HUES48 (cell line): Measurements from ENCODE around the gene SOWAHD.

Source experiments
- H3K27ac ChIP-seq: one replicate; pipeline ENCODE4 v1.7.0; 2013; ENCODE audit warnings: low read depth, low read length, inconsistent platforms
- H3K27me3 ChIP-seq: 2 replicates; pipeline ENCODE4 v1.6.1; 2013; ENCODE audit warnings: mild to moderate bottlenecking, low read length; ENCODE audit not compliant: control insufficient read depth, insufficient read depth
- H3K36me3 ChIP-seq: 2 replicates; pipeline ENCODE4 v1.6.1; 2013; ENCODE audit warnings: low read length; ENCODE audit not compliant: control insufficient read depth, insufficient read depth
- H3K4me1 ChIP-seq: 2 replicates; pipeline ENCODE4 v1.6.1; 2013; ENCODE audit warnings: mild to moderate bottlenecking, low read length; ENCODE audit not compliant: control insufficient read depth, insufficient read depth
- H3K4me3 ChIP-seq: 2 replicates; pipeline ENCODE4 v1.5.1; 2013; ENCODE audit warnings: mild to moderate bottlenecking, low read depth, low read length
- H3K9ac ChIP-seq: 2 replicates; pipeline ENCODE4 v1.6.1; 2013; ENCODE audit warnings: mild to moderate bottlenecking, low read depth, low read length, moderate library complexity
- H3K9me3 ChIP-seq: 2 replicates; pipeline ENCODE4 v1.6.1; 2013; ENCODE audit warnings: low read length; ENCODE audit not compliant: control insufficient read depth, insufficient read depth

Gene SOWAHD, protein sequence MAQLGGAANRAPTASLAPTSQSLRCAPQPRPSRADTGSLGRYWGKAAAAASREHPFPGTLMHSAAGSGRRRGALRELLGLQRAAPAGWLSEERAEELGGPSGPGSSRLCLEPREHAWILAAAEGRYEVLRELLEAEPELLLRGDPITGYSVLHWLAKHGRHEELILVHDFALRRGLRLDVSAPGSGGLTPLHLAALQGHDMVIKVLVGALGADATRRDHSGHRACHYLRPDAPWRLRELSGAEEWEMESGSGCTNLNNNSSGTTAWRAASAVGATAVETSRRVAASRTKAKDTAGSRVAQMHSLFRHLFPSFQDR

GRCh38 chrX:119757979-119758730 lies at the start of gene SOWAHD:
Gene SOWAHD, plus strand, starts transcription at chrX:119758588. Its CDS starts 80 bp downstream, at chrX:119758668.
- peaks cover 11% of the 10 kb centered on the region for H3K27me3 ChIP-seq
- peaks cover 18% of the 10 kb centered on the region; the same call in 1 of the 2 replicates for H3K9me3 ChIP-seq
- peak within 1 kb of the TSS; percentile 51 for H3K27ac ChIP-seq
- H3K9ac ChIP-seq: peak within 1 kb of the TSS; percentile 32; the same call in 1 of the 2 replicates
- peaks cover 15% of the 10 kb centered on the region for H3K4me1 ChIP-seq
- peak within 1 kb of the TSS; percentile 63 for H3K4me3 ChIP-seq
- no peaks in the 10 kb centered on the region for H3K36me3 ChIP-seq

DNA sequence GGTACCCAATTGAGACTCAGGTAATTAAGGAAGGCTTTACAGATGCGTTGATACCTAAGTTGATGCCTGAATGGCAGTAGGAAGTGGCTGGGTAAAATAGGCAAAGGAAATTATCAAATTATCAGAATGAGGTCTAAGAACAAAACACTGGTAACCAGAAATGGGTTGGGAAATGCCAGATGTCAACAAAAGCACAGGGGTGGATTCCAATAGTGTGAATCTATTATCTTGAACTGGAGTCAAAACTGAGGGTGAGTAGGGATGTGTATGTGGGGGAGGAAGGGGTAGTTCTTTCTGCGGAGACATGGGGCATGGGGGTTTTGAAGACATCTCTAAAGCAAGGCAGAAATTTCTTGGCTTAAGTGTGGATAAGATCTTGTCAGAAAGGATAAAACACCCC lies 49.5 kb upstream of the SOWAHD start:
- H3K4me3 ChIP-seq: no peak overlapping the region
- no peaks in the 10 kb centered on the region for H3K27me3 ChIP-seq
- no peaks in the 10 kb centered on the region for H3K4me1 ChIP-seq
- H3K27ac ChIP-seq: no peak overlapping the region
- peaks cover 38% of the 10 kb centered on the region; the same call in 1 of the 2 replicates for H3K9me3 ChIP-seq
- H3K36me3 ChIP-seq: no peaks in the 10 kb centered on the region
- H3K9ac ChIP-seq: no peak overlapping the region

DNA sequence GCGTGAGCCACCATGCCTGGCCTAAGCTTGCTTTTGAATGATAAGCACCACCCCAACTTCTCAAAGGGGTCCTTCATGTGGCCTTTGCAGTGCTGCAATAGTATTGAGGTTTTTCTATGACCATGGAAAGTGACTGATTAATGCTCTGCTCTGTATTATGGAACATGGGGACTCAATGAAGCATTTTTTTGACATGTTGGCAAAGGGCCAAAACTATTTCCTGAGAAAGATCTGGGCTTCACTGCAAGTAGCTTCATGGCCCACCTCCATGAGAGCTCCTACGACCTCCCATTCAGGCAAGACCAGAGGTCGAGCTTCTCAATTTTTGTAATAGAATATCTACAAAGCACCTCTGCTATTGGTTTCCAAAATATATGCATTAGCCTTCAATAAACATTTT lies 48.8 kb upstream of the SOWAHD start:
- Histone ChIP-seq H3K27me3 (no peaks in the 10 kb centered on the region), H3K9me3 (peaks cover 39% of the 10 kb centered on the region; the same call in 1 of the 2 replicates), H3K27ac (no peak overlapping the region), H3K4me1 (no peaks in the 10 kb centered on the region), H3K36me3 (no peaks in the 10 kb centered on the region), H3K4me3 (no peak overlapping the region), H3K9ac (no peak overlapping the region)

DNA sequence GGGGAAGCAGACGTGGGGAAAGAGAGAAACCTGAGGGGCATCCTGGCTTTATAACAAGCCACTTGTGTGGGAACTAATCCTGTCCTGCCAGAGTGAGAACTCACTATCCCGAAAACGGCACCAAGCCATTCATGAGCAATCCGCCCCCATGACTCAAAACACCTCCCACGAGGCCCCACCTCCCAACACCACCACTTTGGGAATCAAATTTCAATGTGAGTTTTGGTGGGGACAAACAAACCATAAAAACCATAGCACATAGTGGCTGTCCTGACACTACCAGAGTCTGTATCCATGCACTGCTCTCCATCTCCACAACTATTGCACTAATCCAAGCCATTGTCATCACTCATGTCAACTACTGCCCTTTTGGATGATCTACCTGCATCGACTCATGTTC lies 36.9 kb upstream of the SOWAHD start:
- Histone ChIP-seq H3K27ac (no peak overlapping the region), H3K36me3 (no peaks in the 10 kb centered on the region), H3K4me3 (no peak overlapping the region), H3K27me3 (no peaks in the 10 kb centered on the region), H3K9me3 (peaks cover 19% of the 10 kb centered on the region; the same call in 1 of the 2 replicates), H3K9ac (no peak overlapping the region), H3K4me1 (no peaks in the 10 kb centered on the region)

GRCh38 chrX:119721926-119722325 lies 36.5 kb upstream of the SOWAHD start:
- Histone ChIP-seq H3K4me3 (no peak overlapping the region), H3K9ac (no peak overlapping the region), H3K4me1 (no peaks in the 10 kb centered on the region), H3K9me3 (peaks cover 20% of the 10 kb centered on the region; the same call in 1 of the 2 replicates), H3K27me3 (no peaks in the 10 kb centered on the region), H3K36me3 (no peaks in the 10 kb centered on the region), H3K27ac (no peak overlapping the region)

GRCh38 chrX:119726900-119727555 lies 31.4 kb upstream of the SOWAHD start:
- no peaks in the 10 kb centered on the region for H3K36me3 ChIP-seq
- H3K4me3 ChIP-seq: no peak overlapping the region
- no peaks in the 10 kb centered on the region for H3K27me3 ChIP-seq
- no peaks in the 10 kb centered on the region for H3K4me1 ChIP-seq
- H3K9ac ChIP-seq: no peak overlapping the region
- H3K27ac ChIP-seq: no peak overlapping the region
- H3K9me3 ChIP-seq: peaks cover 20% of the 10 kb centered on the region

DNA sequence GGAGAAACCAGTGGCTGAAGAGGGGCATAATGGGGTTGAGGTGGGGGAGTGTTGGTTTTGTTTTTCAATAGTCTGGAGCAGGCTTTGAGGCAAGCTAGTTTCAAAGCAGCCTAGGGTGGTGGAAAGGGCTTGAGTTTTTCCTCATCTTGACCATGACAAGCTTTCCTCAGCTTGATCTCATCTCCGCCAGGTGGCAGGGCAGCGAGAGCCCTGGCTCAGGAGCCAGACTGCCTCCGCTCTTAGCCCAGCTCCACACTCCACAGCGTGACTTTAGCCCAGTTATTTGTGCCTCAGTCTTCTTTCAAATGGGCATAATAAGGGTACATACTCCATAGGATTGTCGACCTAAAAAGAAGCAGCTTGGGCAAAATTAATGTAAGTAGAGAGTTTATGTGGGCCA lies 29.9 kb upstream of the SOWAHD start:
- Histone ChIP-seq H3K4me1 (no peaks in the 10 kb centered on the region), H3K36me3 (no peaks in the 10 kb centered on the region), H3K9me3 (peaks cover 18% of the 10 kb centered on the region), H3K27ac (no peak overlapping the region), H3K4me3 (no peak overlapping the region), H3K9ac (no peak overlapping the region), H3K27me3 (no peaks in the 10 kb centered on the region)

DNA sequence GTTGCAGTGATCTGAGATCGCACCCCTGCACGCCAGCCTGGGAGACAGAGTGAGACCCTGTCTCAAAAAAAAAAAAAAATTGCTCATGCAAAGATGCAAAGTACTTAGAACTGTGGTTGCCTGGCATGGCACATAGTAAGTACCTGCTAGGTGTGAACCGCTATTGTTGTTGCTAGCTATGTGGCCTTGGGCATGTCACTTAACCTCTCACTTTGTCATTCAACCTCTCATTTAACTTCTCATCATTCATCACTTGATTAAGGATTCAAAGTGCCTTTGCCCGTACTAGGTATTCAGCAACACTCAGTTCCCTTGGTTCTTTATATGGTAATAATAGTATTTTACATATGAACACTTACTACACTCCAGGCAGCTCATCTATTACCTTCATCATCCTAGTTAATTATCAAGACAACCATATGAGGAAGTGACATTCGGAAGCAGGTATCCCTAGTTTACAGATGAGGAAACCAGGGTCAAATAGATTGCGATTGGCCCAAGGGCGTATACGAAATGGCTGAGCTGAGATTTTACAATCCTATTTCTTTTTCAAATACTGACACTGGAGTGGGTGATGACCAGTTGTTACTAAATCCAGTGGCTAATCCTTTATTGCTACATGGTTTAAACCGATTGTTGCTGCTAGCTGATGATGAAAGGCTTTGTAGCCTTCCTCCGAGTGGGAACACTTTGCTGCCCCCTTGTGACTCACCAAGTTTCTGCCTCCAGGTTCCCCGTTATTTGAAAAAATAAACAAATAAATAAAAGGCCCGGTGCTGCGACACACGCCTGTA lies 28.8 kb upstream of the SOWAHD start:
- no peaks in the 10 kb centered on the region for H3K4me1 ChIP-seq
- peaks cover 18% of the 10 kb centered on the region for H3K9me3 ChIP-seq
- H3K27ac ChIP-seq: no peak overlapping the region
- H3K36me3 ChIP-seq: no peaks in the 10 kb centered on the region
- H3K27me3 ChIP-seq: no peaks in the 10 kb centered on the region
- no peak overlapping the region for H3K9ac ChIP-seq
- no peak overlapping the region for H3K4me3 ChIP-seq

GRCh38 chrX:119734897-119735339 lies 23.5 kb upstream of the SOWAHD start:
- Histone ChIP-seq H3K27ac (no peak overlapping the region), H3K4me1 (no peaks in the 10 kb centered on the region), H3K36me3 (no peaks in the 10 kb centered on the region), H3K9me3 (peaks cover 27% of the 10 kb centered on the region), H3K9ac (no peak overlapping the region), H3K27me3 (no peaks in the 10 kb centered on the region), H3K4me3 (no peak overlapping the region)

GRCh38 chrX:119735467-119735866 lies 22.9 kb upstream of the SOWAHD start:
- Histone ChIP-seq H3K27ac (no peak overlapping the region), H3K9me3 (peaks cover 27% of the 10 kb centered on the region), H3K36me3 (no peaks in the 10 kb centered on the region), H3K9ac (no peak overlapping the region), H3K4me3 (no peak overlapping the region), H3K4me1 (no peaks in the 10 kb centered on the region), H3K27me3 (no peaks in the 10 kb centered on the region)
